Psoas muscle (tissue), 8 donors: ENCODE results near the gene PITPNM3. TPM values are rescaled to one million over a fixed set of nuclear protein-coding genes. Genes with fewer than 3 reads are reported as not detected.
A peak's percentile ranks its signal among the peaks of the same experiment; 100 is the strongest.

Experiments used
- ATAC-seq, 4 donors: fragments of 200-7000 bp; cut with Tn5 transposase; one replicate each; pipeline ENCODE4 v1.9.1; 2020; ENCODE audit warnings: moderate library complexity in 3 of 4, mild to moderate bottlenecking in 2 of 4
- DNase-seq, 2 donors: peaks; one replicate each; pipeline ENCODE4 v3.0.0-alpha.2; 2020
- H3K27ac ChIP-seq: fragments of 200-600 bp; one replicate; pipeline ENCODE4 v1.8.0; 2022
- H3K27me3 ChIP-seq, 3 donors: fragments of 200-600 bp in 1 of 3; one replicate each; pipeline versions ENCODE4 v1.6.1 to v1.8.0; 2013 to 2022; ENCODE audit warnings: low read length in 2 of 3, mild to moderate bottlenecking in 2 of 3, moderate library complexity in 1 of 3; ENCODE audit not compliant: insufficient read depth in 3 of 3
- H3K36me3 ChIP-seq, 2 donors: fragments of 200-600 bp in 1 of 2; one replicate each; pipeline versions ENCODE4 v1.6.1 to v1.8.0; 2013 to 2022; ENCODE audit warnings: low read depth in 1 of 2, mild to moderate bottlenecking in 1 of 2, moderate library complexity in 1 of 2; ENCODE audit not compliant: insufficient read depth in 1 of 2
- H3K4me1 ChIP-seq: fragments of 200-600 bp; one replicate; pipeline ENCODE4 v1.8.0; 2022
- H3K4me3 ChIP-seq: fragments of 200-600 bp; one replicate; pipeline ENCODE4 v1.8.0; 2022; ENCODE audit warnings: mild to moderate bottlenecking
- H3K9me3 ChIP-seq: fragments of 200-600 bp; one replicate; pipeline ENCODE4 v1.8.0; 2022
- WGBS, 3 donors: extraction: QIAGEN DNeasy Blood & Tissue Kit; methylation state at CpG; one replicate each; pipeline versions ENCODE4 v1.1.6 to v1.1.7; 2013; 5-methylcytosine and 5-hydroxymethylcytosine counted together
- intact Hi-C, 2 donors: fragments of 100-400 bp; cut with DNase I; formaldehyde crosslinking; loops; one replicate each; pipeline versions ENCODE4 v1.11.0 to v1.14.2; 2022
- polyA plus RNA-seq, 3 donors: library from polyadenylated mRNA; stranded (reverse); fragments of 200-250 nt; gene quantifications; one replicate each; pipeline ENCODE4 v1.2.3, GENCODE V29; 2013
- total RNA-seq, 4 donors: library from RNA; stranded (reverse); fragmentation: NEBNext Ultra II Directional in 2 of 4; extraction: Animal tissue kit (Norgen Biotek cat#: 25700) in 2 of 4; gene quantifications; one replicate each; pipeline versions ENCODE4 v1.2.1 to v1.2.4, GENCODE V29; 2021 to 2023
- TF ChIP-seq, protein P1 (sequence below): fragments of 200-600 bp; IDR thresholded peaks from one replicate; pipeline ENCODE4 v1.8.0; 2022; ENCODE audit warnings: antibody characterized with exemption
- donor health status: healthy with polysubstance abuse.
- donor health status: DM: no; HTN: no; CAD: no; lungs with moderate emphysema.
- donor health status: Bipolar disorder and iron deficiency.
- donor health status: healthy.
- donor health status: DM: yes; HTN: yes; CAD: no.
- donor health status: DM: no; HTN: no; CAD: no.
- donor health status: DM: no; HTN: no; CAD: no.
- donor health status: DM: yes; HTN: yes; CAD: no.

Gene PITPNM3
- total and polyA plus RNA-seq, 7 donors: 0.08 to 0.65 (median 0.32) TPM

GRCh38 chr17:6473128-6473767 is 83.1 kb downstream of the PITPNM3 start:
- Histone ChIP-seq H3K36me3 (no peaks in the 10 kb centered on the region), H3K9me3 (no peaks in the 10 kb centered on the region), H3K27me3 (no peaks in the 10 kb centered on the region), H3K4me3 (no peak overlapping the region), H3K4me1 (no peaks in the 10 kb centered on the region), H3K27ac (no peak overlapping the region)
- WGBS, 3 donors: 45 to 49% (median 47%) methylated on average over 14 of the region's 14 CpGs
- intact Hi-C loops: loop anchor here (5.0 to 10.0 kb wide), 2 partner anchors 129 to 172 kb away; partner anchors contain the start of genes KIAA0753 (in 2 of the 2) and TXNDC17 (in 2 of the 2)
- peak; percentile 65 to 87 (median 80) for ATAC-seq
- TF ChIP-seq, protein P1, sequence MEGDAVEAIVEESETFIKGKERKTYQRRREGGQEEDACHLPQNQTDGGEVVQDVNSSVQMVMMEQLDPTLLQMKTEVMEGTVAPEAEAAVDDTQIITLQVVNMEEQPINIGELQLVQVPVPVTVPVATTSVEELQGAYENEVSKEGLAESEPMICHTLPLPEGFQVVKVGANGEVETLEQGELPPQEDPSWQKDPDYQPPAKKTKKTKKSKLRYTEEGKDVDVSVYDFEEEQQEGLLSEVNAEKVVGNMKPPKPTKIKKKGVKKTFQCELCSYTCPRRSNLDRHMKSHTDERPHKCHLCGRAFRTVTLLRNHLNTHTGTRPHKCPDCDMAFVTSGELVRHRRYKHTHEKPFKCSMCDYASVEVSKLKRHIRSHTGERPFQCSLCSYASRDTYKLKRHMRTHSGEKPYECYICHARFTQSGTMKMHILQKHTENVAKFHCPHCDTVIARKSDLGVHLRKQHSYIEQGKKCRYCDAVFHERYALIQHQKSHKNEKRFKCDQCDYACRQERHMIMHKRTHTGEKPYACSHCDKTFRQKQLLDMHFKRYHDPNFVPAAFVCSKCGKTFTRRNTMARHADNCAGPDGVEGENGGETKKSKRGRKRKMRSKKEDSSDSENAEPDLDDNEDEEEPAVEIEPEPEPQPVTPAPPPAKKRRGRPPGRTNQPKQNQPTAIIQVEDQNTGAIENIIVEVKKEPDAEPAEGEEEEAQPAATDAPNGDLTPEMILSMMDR: peak; percentile 91
- peak; percentile 70 to 83 for DNase-seq

DNA sequence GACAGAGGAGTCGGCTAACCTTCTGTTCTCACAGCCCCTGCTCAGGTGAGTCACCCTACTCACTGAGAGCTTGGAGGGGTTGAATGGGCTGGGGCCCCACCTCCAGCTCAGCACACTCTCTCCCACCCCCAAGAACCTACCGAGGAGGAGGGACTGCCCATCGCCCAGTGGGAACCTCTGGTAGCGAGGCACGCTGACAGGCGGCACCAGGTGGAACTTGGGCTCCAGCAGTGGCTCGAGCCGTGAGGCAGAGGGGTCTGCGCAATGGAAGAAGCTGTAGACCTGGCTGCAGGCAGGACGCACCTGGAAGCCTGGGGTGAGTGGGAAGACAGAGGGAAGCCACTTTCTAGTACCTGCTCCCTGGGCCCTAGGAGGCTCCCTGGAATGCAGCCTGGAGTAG is 83.8 kb downstream of the PITPNM3 start:
- Histone ChIP-seq H3K4me1 (no peaks in the 10 kb centered on the region), H3K36me3 (no peaks in the 10 kb centered on the region), H3K4me3 (no peak overlapping the region), H3K9me3 (no peaks in the 10 kb centered on the region), H3K27ac (no peak overlapping the region), H3K27me3 (no peaks in the 10 kb centered on the region)
- ATAC-seq (no peak), DNase-seq (no peak)
- TF ChIP-seq, protein P1: no peak
- WGBS, 3 donors: 71 to 84% (median 76%) methylated on average over 9 to 10 of the region's 10 CpGs
- intact Hi-C loops: loop anchor here (5.0 to 10.0 kb wide), 2 partner anchors 130 to 172 kb away; partner anchors contain the start of genes KIAA0753 (in 2 of the 2) and TXNDC17 (in 2 of the 2)

DNA sequence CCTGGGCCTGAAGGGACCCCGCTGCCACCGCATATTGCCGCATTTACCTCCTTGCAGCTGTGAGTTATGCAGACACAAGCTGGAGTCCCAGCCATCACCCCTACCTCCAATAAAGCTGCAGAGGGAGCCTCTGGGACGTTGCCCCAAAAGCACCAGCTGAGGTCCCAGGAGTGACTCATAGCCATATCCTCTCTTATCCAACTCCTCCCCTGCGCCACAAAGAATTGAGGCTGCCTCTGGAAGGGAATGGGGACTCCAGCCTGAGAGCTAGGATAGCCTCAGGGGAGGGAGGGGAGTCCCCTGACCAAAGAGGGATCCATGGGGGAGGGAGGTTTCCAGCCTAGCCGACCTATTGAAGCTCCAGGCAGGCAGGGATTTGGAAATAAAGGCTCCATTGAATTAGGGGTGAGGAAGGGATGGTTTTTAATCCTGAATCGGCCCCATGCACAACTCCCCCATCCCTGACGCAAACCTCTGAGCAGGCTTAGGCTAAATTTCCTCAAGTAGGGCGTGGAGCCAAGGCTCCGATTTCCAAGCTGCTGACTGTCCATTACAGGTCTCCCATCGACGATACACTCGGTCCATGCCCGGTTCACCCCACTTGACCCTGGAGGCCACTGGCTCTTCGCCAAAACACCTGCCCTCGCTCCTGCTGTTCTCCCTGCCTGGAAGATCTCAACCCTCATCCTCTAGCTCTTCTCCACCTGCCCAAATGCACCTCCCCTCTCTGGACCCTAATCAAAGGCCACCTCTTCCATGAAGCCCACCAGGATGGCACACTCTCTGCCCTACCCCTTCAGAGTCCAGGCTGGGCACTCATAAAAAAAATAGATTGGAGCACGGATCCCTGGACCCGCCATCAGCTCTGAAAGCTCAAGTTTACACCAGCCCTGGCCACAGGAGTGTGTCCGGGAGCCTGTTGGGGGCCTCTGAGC is 84.6 kb downstream of the PITPNM3 start:
- 34 to 46% (median 40%) methylated on average over 19 of the region's 19 CpGs for WGBS, 3 donors
- DNase-seq (no peak), ATAC-seq (peak in 1 of 4 donors; percentile 52)
- intact Hi-C loops: loop anchor here (5.0 to 10.0 kb wide), 2 partner anchors 131 to 173 kb away; partner anchors contain the start of genes KIAA0753 (in 2 of the 2) and TXNDC17 (in 2 of the 2)
- Histone ChIP-seq H3K4me3 (no peak overlapping the region), H3K27me3 (no peaks in the 10 kb centered on the region), H3K4me1 (no peaks in the 10 kb centered on the region), H3K36me3 (no peaks in the 10 kb centered on the region), H3K27ac (no peak overlapping the region), H3K9me3 (no peaks in the 10 kb centered on the region)
- TF ChIP-seq, protein P1: no peak

DNA sequence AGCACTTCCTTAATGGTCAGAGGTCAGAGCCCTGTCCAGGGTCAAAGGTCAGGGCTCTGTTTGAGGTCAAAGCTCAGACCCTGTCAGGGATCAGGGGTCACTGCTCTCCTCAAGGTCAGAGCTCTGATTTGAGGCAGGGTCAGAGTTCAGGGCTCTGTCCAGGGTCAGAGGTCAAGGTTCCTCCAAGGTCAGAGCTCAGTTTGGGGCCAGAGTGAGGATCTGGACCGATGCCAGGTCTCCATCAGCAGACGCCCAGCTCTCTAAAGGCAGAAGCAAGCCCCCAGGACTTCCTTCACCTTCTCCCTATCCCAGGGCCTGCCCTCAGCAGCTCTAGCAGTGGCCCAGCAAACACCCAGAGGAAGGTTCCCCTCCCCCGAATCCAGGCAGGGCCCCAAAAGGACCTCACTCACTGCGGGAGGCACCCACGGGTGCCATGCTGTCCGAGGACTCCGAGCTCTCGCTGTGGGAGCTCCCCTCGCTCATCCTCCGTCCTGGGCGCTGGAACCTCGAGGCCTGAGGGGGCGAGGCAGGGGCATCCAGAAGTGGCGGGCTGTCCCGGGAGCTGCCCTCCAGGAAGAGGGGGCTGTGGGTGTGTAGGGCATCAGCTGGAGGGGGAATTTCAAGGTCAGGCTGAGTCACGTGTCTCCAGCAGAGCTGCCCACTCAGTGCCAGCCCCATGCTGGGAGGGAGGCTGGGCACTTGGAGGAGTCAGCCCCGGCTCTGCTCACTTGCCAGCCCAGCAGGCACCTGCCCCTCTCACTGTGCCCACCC is 85.4 kb downstream of the PITPNM3 start:
- TF ChIP-seq, protein P1: no peak
- intact Hi-C loops: loop anchor here (5.0 to 10.0 kb wide), 2 partner anchors 131 to 174 kb away; partner anchors contain the start of genes KIAA0753 (in 2 of the 2) and TXNDC17 (in 2 of the 2)
- Histone ChIP-seq H3K36me3 (no peaks in the 10 kb centered on the region), H3K9me3 (no peaks in the 10 kb centered on the region), H3K27me3 (peaks cover 0 to 3% (median 0%) of the 10 kb centered on the region in 3 donors), H3K27ac (no peak overlapping the region), H3K4me1 (no peaks in the 10 kb centered on the region), H3K4me3 (no peak overlapping the region)
- no peak for DNase-seq
- 58 to 68% (median 62%) methylated on average over 15 to 17 of the region's 17 CpGs for WGBS, 3 donors
- no peak for ATAC-seq
